ENCODE results near the gene ATF6. TPM values are rescaled to one million over a fixed set of nuclear protein-coding genes. Genes with fewer than 3 reads are reported as not detected.
A peak's percentile ranks its signal among the peaks of the same experiment; 100 is the strongest.

Gene ATF6
- total RNA-seq, 2 experiments from 2014 or later: 16.2 to 17.1 TPM

GRCh38 chr1:161731981-161732718, 34.0 kb upstream of the ATF6 start:
- CTCF ChIA-PET: interaction anchor here (1.1 kb wide), 1 partner anchor 9 kb away, joined by 6 read pairs; no protein-coding TSS in a partner anchor

GRCh38 chr1:161733526-161733925, 32.6 kb upstream of the ATF6 start:
- no peak for TF ChIP-seq CTCF (IDR thresholded peaks at IDR 0.05)
- Histone ChIP-seq H3K9me3 (ENCODE audit: control insufficient read depth in 1 of 2, insufficient read depth in 1 of 2, low read length in 2 of 2) (no peaks in the 10 kb centered on the region), H3K4me1 (ENCODE audit: insufficient read depth, low read length) (peaks cover 12% of the 10 kb centered on the region), H3K36me3 (ENCODE audit: insufficient read depth, low read length) (no peaks in the 10 kb centered on the region), H3K27ac (ENCODE audit: low read depth in 1 of 2, low read length in 2 of 2) (no peak overlapping the region), H3K4me3 (ENCODE audit: low read length) (no peak overlapping the region), H3K27me3 (ENCODE audit: control insufficient read depth in 1 of 2, insufficient read depth in 2 of 2, low read length in 2 of 2) (no peaks in the 10 kb centered on the region)
- intact Hi-C loops (cut with DNase I, micrococcal nuclease): no loop called here
- DNase-seq: peak in 1 of 14 experiments; percentile 37
- Mint-ChIP-seq H3K27me3 (peaks cover 26% of the 10 kb centered on the region), H3K36me3 (ENCODE audit: low read depth) (no peaks in the 10 kb centered on the region), H3K4me1 (ENCODE audit: low read depth) (peaks cover 19% of the 10 kb centered on the region), H3K4me3 (no peak overlapping the region), H3K9me3 (no peaks in the 10 kb centered on the region), H3K27ac (no peak overlapping the region)
- no peak for ATAC-seq (ENCODE audit: poor library complexity)
- ChIA-PET POLR2A (interaction anchor here (1.8 kb wide), 1 partner anchor 16 kb away, joined by 6 read pairs; the partner anchor contains the start of gene DUSP12), CTCF (interaction anchor here (0.6 kb wide), 1 partner anchor 246 kb away, joined by 3 read pairs; no protein-coding TSS in a partner anchor)

More at GRCh38 chr1:161731981-161732718, 34.0 kb upstream of the ATF6 start:
- no peak for TF ChIP-seq CTCF (IDR thresholded peaks at IDR 0.05)
- ATAC-seq (ENCODE audit: poor library complexity) (no peak), DNase-seq (no peak)
- Histone ChIP-seq H3K4me3 (ENCODE audit: low read length) (no peak overlapping the region), H3K9me3 (ENCODE audit: control insufficient read depth in 1 of 2, insufficient read depth in 1 of 2, low read length in 2 of 2) (no peaks in the 10 kb centered on the region), H3K27ac (ENCODE audit: low read depth in 1 of 2, low read length in 2 of 2) (no peak overlapping the region), H3K4me1 (ENCODE audit: insufficient read depth, low read length) (peaks cover 22% of the 10 kb centered on the region), H3K27me3 (ENCODE audit: control insufficient read depth in 1 of 2, insufficient read depth in 2 of 2, low read length in 2 of 2) (no peaks in the 10 kb centered on the region), H3K36me3 (ENCODE audit: insufficient read depth, low read length) (no peaks in the 10 kb centered on the region)
- peaks cover 32% of the 10 kb centered on the region for H3K27me3 Mint-ChIP-seq
- H3K4me3 Mint-ChIP-seq: no peak overlapping the region
- POLR2A ChIA-PET: interaction anchor here (0.9 kb wide), 1 partner anchor 17 kb away, joined by 3 read pairs; the partner anchor contains the start of gene DUSP12
- peaks cover 3% of the 10 kb centered on the region for H3K36me3 Mint-ChIP-seq (ENCODE audit: low read depth)
- H3K27ac Mint-ChIP-seq: no peak overlapping the region
- H3K9me3 Mint-ChIP-seq: no peaks in the 10 kb centered on the region
- intact Hi-C loops (cut with DNase I, micrococcal nuclease): no loop called here
- H3K4me1 Mint-ChIP-seq (ENCODE audit: low read depth): peaks cover 29% of the 10 kb centered on the region

- DNase-seq (no peak), ATAC-seq (ENCODE audit: poor library complexity) (no peak)
- ChIA-PET CTCF (interaction anchor here (3.7 kb wide), 1 partner anchor 10 kb away, joined by 11 read pairs; no protein-coding TSS in a partner anchor), POLR2A (interaction anchor here (1.0 kb wide), 1 partner anchor 9 kb away, joined by 4 read pairs; no protein-coding TSS in a partner anchor)
- Mint-ChIP-seq H3K36me3 (ENCODE audit: low read depth) (no peaks in the 10 kb centered on the region), H3K27me3 (peaks cover 30% of the 10 kb centered on the region), H3K9me3 (no peaks in the 10 kb centered on the region), H3K4me1 (ENCODE audit: low read depth) (peaks cover 15% of the 10 kb centered on the region), H3K4me3 (no peak overlapping the region), H3K27ac (no peak overlapping the region)
- intact Hi-C loops (cut with DNase I, micrococcal nuclease): no loop called here
- peaks cover 19% of the 10 kb centered on the region for H3K4me1 ChIP-seq (ENCODE audit: insufficient read depth, low read length)
- H3K27me3 ChIP-seq (ENCODE audit: control insufficient read depth in 1 of 2, insufficient read depth in 2 of 2, low read length in 2 of 2): no peaks in the 10 kb centered on the region
- no peak overlapping the region for H3K4me3 ChIP-seq (ENCODE audit: low read length)
- no peaks in the 10 kb centered on the region for H3K36me3 ChIP-seq (ENCODE audit: insufficient read depth, low read length)
- H3K27ac ChIP-seq (ENCODE audit: low read depth in 1 of 2, low read length in 2 of 2): no peak overlapping the region
- no peak for TF ChIP-seq CTCF (IDR thresholded peaks at IDR 0.05)
- no peaks in the 10 kb centered on the region for H3K9me3 ChIP-seq (ENCODE audit: control insufficient read depth in 1 of 2, insufficient read depth in 1 of 2, low read length in 2 of 2)
Observed at GRCh38 chr1:161735837-161736236, 30.3 kb upstream of the ATF6 start.
